ENCODE results near the gene RAB26.

DNA sequence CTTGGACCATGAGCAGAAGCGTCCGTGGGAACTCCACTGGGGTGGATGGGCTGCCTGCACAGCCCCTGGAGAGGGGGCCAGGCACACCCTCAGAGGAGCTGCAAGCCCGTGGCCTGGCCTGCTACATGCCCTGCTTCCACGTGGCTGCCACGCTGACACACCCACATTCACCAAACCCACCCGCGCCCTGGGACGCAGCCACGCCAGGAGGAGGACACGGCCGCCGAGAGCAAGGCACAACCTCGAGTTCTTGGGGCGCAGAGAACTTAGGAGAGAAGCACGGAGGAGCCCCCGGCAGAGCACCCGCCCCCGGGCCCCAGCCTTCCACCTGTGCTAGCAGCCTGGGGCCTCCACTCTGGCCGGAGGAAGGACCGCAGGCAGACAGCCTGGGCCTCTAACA is 29.1 kb downstream of the RAB26 start:
- TF ChIP-seq, protein P1, sequence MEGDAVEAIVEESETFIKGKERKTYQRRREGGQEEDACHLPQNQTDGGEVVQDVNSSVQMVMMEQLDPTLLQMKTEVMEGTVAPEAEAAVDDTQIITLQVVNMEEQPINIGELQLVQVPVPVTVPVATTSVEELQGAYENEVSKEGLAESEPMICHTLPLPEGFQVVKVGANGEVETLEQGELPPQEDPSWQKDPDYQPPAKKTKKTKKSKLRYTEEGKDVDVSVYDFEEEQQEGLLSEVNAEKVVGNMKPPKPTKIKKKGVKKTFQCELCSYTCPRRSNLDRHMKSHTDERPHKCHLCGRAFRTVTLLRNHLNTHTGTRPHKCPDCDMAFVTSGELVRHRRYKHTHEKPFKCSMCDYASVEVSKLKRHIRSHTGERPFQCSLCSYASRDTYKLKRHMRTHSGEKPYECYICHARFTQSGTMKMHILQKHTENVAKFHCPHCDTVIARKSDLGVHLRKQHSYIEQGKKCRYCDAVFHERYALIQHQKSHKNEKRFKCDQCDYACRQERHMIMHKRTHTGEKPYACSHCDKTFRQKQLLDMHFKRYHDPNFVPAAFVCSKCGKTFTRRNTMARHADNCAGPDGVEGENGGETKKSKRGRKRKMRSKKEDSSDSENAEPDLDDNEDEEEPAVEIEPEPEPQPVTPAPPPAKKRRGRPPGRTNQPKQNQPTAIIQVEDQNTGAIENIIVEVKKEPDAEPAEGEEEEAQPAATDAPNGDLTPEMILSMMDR (IDR thresholded peaks at IDR 0.05; ENCODE audit: low read length) = no peak
- TF ChIP-seq EZH2 (optimal IDR thresholded peaks at IDR 0.05; ENCODE audit: low read depth, low read length) (no peak), EZH2phosphoT487 (IDR thresholded peaks at IDR 0.05; ENCODE audit: low read length) (no peak)
